Measurements from ENCODE around the gene FNBP1L. TPM values are rescaled to one million over a fixed set of nuclear protein-coding genes. Genes with fewer than 3 reads are reported as not detected.
"Not testable (repeated sequence)": the region's sequence is repeated elsewhere in the genome, so short reads cannot be mapped to it uniquely, and the experiment has no call there.

FNBP1L gene
- total RNA-seq, 2 experiments from 2014 or later = 0.19 to 0.26 TPM

GRCh38 chr1:93578911-93579825, 131.2 kb downstream of the FNBP1L start:
- no peaks in the 10 kb centered on the region for H3K4me1 Mint-ChIP-seq

GRCh38 chr1:93579891-93580290, 132.0 kb downstream of the FNBP1L start:
- H3K36me3 Mint-ChIP-seq = no peaks in the 10 kb centered on the region
- no peaks in the 10 kb centered on the region for H3K27me3 Mint-ChIP-seq
- no peaks in the 10 kb centered on the region for H3K9me3 Mint-ChIP-seq
- POLR2A ChIA-PET = no interaction called here
- H3K4me1 Mint-ChIP-seq = no peaks in the 10 kb centered on the region
- no peak overlapping the region for H3K27ac Mint-ChIP-seq
- no peak for DNase-seq
- no peak for ATAC-seq (ENCODE audit: low read depth)
- H3K4me3 Mint-ChIP-seq = no peak overlapping the region

More at GRCh38 chr1:93578911-93579825, 131.2 kb downstream of the FNBP1L start:
- Mint-ChIP-seq H3K4me3 (no peak overlapping the region), H3K9me3 (no peaks in the 10 kb centered on the region), H3K36me3 (no peaks in the 10 kb centered on the region), H3K27ac (no peak overlapping the region), H3K27me3 (no peaks in the 10 kb centered on the region)
- DNase-seq = no peak
- ATAC-seq (ENCODE audit: low read depth) = no peak
- POLR2A ChIA-PET = no interaction called here

GRCh38 chr1:93581917-93582850, 134.3 kb downstream of the FNBP1L start:
- no peaks in the 10 kb centered on the region for H3K27me3 Mint-ChIP-seq
- H3K36me3 Mint-ChIP-seq = no peaks in the 10 kb centered on the region
- POLR2A ChIA-PET = no interaction called here
- no peak overlapping the region for H3K4me3 Mint-ChIP-seq
- H3K27ac Mint-ChIP-seq = no peak overlapping the region
- no peak for ATAC-seq (ENCODE audit: low read depth)
- H3K4me1 Mint-ChIP-seq = no peaks in the 10 kb centered on the region
- H3K9me3 Mint-ChIP-seq = no peaks in the 10 kb centered on the region
- no peak for DNase-seq

DNA sequence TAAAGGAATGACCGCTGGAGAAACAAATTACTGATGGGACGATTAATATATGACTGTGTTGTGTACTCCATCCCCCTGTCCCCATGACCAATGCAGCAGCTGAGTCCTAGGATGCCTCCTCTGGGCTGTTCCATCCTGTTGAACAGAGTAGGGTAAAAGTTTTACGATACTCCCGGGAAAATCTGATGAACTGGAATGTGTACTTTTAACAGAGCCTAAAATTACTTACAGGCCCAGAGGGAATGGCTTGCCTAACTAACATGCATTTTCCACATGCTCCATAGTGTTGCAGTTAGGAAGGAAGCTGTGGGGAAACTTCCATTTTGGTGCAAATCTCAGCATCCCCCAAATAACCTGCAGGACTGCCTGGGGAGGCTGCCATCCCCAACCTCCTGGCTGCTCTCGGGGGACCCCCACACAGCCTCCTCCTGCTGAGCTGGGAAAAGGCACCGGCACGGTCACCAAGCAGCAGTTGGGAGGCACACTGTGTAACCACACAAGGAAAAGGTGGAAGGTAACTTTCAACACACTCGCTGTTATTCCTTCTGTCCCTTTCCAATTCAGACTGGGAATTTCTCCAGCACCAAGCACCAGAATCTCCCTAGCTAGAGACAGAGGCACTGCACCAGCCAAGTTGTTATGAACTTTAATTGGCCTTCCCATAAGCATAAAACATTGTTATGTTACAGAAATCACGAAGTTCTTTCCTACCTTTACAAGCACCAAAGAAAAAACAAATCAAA, 136.5 kb downstream of the FNBP1L start:
- no peaks in the 10 kb centered on the region for H3K27me3 Mint-ChIP-seq
- no peak overlapping the region for H3K27ac Mint-ChIP-seq
- H3K4me3 Mint-ChIP-seq = no peak overlapping the region
- DNase-seq = no peak
- H3K9me3 Mint-ChIP-seq = no peaks in the 10 kb centered on the region
- H3K4me1 Mint-ChIP-seq = peaks cover 9% of the 10 kb centered on the region
- ATAC-seq (ENCODE audit: low read depth) = no peak
- POLR2A ChIA-PET = no interaction called here
- H3K36me3 Mint-ChIP-seq = no peaks in the 10 kb centered on the region

DNA sequence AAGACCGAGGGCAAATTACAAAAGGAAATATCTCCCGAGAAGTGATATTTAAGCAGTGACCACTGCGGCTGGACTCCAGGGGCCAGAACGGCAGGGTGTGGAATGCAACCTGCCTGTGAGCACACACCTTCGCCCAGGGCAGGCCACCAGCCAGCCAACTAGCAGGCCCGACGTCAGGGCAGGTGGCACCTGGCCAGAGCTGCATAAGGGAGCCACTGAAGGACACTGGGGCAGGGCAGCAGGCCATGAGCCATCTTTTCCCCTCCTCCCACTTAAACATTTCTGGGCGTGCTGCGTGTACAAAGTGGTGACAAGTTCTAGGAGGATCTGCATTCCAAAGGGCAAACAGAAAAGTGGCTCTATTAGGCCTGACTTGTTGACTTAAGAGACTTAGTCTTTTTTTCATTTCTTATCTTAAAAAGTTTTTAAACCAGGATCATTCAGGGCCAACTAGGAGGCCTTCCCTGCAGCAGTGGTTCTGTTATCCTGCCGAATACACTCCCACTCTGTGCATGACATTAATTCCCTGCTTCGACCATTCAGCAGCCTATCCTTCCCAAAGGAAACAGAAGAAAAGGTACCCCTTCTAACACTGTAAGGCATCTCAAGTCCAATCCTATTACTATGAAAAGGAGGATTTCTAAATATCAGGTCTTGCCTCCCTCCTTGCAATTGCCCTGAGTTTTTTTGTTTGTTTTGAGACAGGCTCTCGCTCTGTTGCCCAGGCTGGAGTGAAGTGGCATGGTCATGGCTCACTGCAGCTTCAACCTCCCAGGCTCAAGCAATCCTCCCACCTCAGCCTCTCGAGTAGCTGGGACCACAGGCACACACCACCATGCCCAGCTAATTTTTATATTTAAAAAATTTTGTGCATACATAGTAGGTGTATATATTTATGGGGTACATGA, 137.4 kb downstream of the FNBP1L start:
- H3K4me3 Mint-ChIP-seq = no peak overlapping the region
- H3K9me3 Mint-ChIP-seq = no peaks in the 10 kb centered on the region
- no peak for DNase-seq
- ATAC-seq (ENCODE audit: low read depth) = no peak
- H3K27me3 Mint-ChIP-seq = no peaks in the 10 kb centered on the region
- H3K27ac Mint-ChIP-seq = no peak overlapping the region
- H3K4me1 Mint-ChIP-seq = peaks cover 16% of the 10 kb centered on the region
- H3K36me3 Mint-ChIP-seq = no peaks in the 10 kb centered on the region
- POLR2A ChIA-PET = no interaction called here

GRCh38 chr1:93587354-93587753, 139.4 kb downstream of the FNBP1L start:
- H3K36me3 Mint-ChIP-seq = no peaks in the 10 kb centered on the region
- H3K9me3 Mint-ChIP-seq = no peaks in the 10 kb centered on the region
- H3K4me1 Mint-ChIP-seq = peaks cover 27% of the 10 kb centered on the region
- DNase-seq = no peak
- no peak overlapping the region for H3K27ac Mint-ChIP-seq
- H3K27me3 Mint-ChIP-seq = no peaks in the 10 kb centered on the region
- no peak overlapping the region for H3K4me3 Mint-ChIP-seq
- POLR2A ChIA-PET = no interaction called here
- ATAC-seq (ENCODE audit: low read depth) = no peak

- H3K4me1 Mint-ChIP-seq = peaks cover 27% of the 10 kb centered on the region
- POLR2A ChIA-PET = no interaction called here
Observed at GRCh38 chr1:93588206-93588605, 140.3 kb downstream of the FNBP1L start.

GRCh38 chr1:93588955-93589354, 141.0 kb downstream of the FNBP1L start:
- ATAC-seq (ENCODE audit: low read depth) (no peak), DNase-seq (no peak)
- Mint-ChIP-seq H3K4me1 (peaks cover 27% of the 10 kb centered on the region), H3K27ac (no peak overlapping the region), H3K27me3 (no peaks in the 10 kb centered on the region), H3K4me3 (no peak overlapping the region), H3K9me3 (no peaks in the 10 kb centered on the region), H3K36me3 (no peaks in the 10 kb centered on the region)
- POLR2A ChIA-PET = no interaction called here

More at GRCh38 chr1:93588206-93588605, 140.3 kb downstream of the FNBP1L start:
- ATAC-seq (ENCODE audit: low read depth) (no peak), DNase-seq (no peak)
- H3K27me3 Mint-ChIP-seq = no peaks in the 10 kb centered on the region
- no peak overlapping the region for H3K27ac Mint-ChIP-seq
- no peaks in the 10 kb centered on the region for H3K9me3 Mint-ChIP-seq
- H3K4me3 Mint-ChIP-seq = no peak overlapping the region
- H3K36me3 Mint-ChIP-seq = no peaks in the 10 kb centered on the region

- Mint-ChIP-seq H3K4me1 (peaks cover 27% of the 10 kb centered on the region), H3K4me3 (peak overlapping the region; percentile 14)
- H3K9me3 Mint-ChIP-seq, H3K27ac Mint-ChIP-seq, H3K36me3 Mint-ChIP-seq, POLR2A ChIA-PET, DNase-seq, H3K27me3 Mint-ChIP-seq: not testable (repeated sequence)
- ATAC-seq (ENCODE audit: low read depth) = peak; percentile 2
Observed at GRCh38 chr1:93591291-93591675, 143.4 kb downstream of the FNBP1L start.

- Mint-ChIP-seq H3K27me3 (peaks cover 15% of the 10 kb centered on the region), H3K27ac (no peak overlapping the region), H3K9me3 (no peaks in the 10 kb centered on the region), H3K36me3 (no peaks in the 10 kb centered on the region), H3K4me1 (peaks cover 27% of the 10 kb centered on the region), H3K4me3 (peak overlapping the region; percentile 39)
- peak; percentile 64 for DNase-seq
- ATAC-seq (ENCODE audit: low read depth) = peak; percentile 62
- POLR2A ChIA-PET = no interaction called here
Observed at GRCh38 chr1:93591676-93592550, 144.0 kb downstream of the FNBP1L start.

GRCh38 chr1:93592551-93592949, 144.6 kb downstream of the FNBP1L start:
- no peak for ATAC-seq (ENCODE audit: low read depth)
- Mint-ChIP-seq H3K9me3 (no peaks in the 10 kb centered on the region), H3K4me3 (no peak overlapping the region), H3K27me3 (peaks cover 17% of the 10 kb centered on the region), H3K4me1 (peaks cover 27% of the 10 kb centered on the region), H3K36me3 (no peaks in the 10 kb centered on the region), H3K27ac (no peak overlapping the region)
- no peak for DNase-seq
- POLR2A ChIA-PET = no interaction called here
